Neural progenitor cell (in vitro differentiated cells): Measurements from ENCODE around the gene SIRT5.

ENCODE experiments used
- CTCF ChIP-seq: fragments of 200-600 bp; sonication (generic); IDR thresholded peaks from 2 replicates; pipeline ENCODE4 v1.5.1; 2017; ENCODE audit warnings: antibody characterized with exemption, mild to moderate bottlenecking
- EZH2 ChIP-seq: fragments of 200-600 bp; sonication (generic); IDR thresholded peaks from 2 replicates; pipeline ENCODE4 v1.6.1; 2017; ENCODE audit warnings: antibody characterized with exemption, mild to moderate bottlenecking, moderate library complexity

- TF ChIP-seq CTCF (no peak), EZH2 (no peak)
These were observed 5.4 kb upstream of the SIRT5 start for GRCh38 chr6:13568970-13569369.
